Panc1 (cell line): ENCODE data around the gene IST1.

ENCODE experiments used
- CTCF ChIP-seq: fragments of 450-650 bp; IDR thresholded peaks from 2 replicates; pipeline ENCODE4 v1.5.1; 2017; ENCODE audit warnings: mild to moderate bottlenecking
- POLR2AphosphoS5 ChIP-seq: IDR thresholded peaks from 2 replicates; pipeline ENCODE4 v1.6.1; 2012; ENCODE audit warnings: mild to moderate bottlenecking, low read depth, low read length, moderate library complexity
- TCF7L2 ChIP-seq: IDR thresholded peaks from 2 replicates; pipeline ENCODE4 v1.6.1; 2011; ENCODE audit warnings: mild to moderate bottlenecking, low read depth, low read length, inconsistent platforms

- TF ChIP-seq CTCF (no peak), POLR2AphosphoS5 (no peak), TCF7L2 (no peak)
Measured at GRCh38 chr16:71895679-71896365, 491 bp downstream of the IST1 start.
